HFFc6 (cell line): Measurements from ENCODE around the gene ATF7IP2. TPM values are rescaled to one million over a fixed set of nuclear protein-coding genes. Genes with fewer than 3 reads are reported as not detected.
A peak's percentile ranks its signal among the peaks of the same experiment; 100 is the strongest.
"Not testable (repeated sequence)": the region's sequence is repeated elsewhere in the genome, so short reads cannot be mapped to it uniquely, and the experiment has no call there.

ENCODE experiments used
- DNase-seq: peaks from one replicate; pipeline ENCODE4 v3.0.0-alpha.2; 2018
- H3K27ac Mint-ChIP-seq: 2 replicates; pipeline ENCODE4 v1.8.0; 2020; ENCODE audit warnings: mild to moderate bottlenecking, mixed read lengths
- H3K27me3 Mint-ChIP-seq: 2 replicates; pipeline ENCODE4 v1.8.0; 2021; ENCODE audit warnings: mild to moderate bottlenecking, moderate library complexity, mixed read lengths; ENCODE audit not compliant: insufficient read depth
- H3K36me3 Mint-ChIP-seq: 2 replicates; pipeline ENCODE4 v1.8.0; 2021; ENCODE audit warnings: low read depth, mixed read lengths
- H3K4me1 Mint-ChIP-seq: 2 replicates; pipeline ENCODE4 v1.8.0; 2020; ENCODE audit warnings: low read depth, mixed read lengths
- H3K4me3 Mint-ChIP-seq: 2 replicates; pipeline ENCODE4 v1.8.0; 2020; ENCODE audit warnings: mild to moderate bottlenecking, moderate library complexity, mixed read lengths
- H3K9me3 Mint-ChIP-seq: 2 replicates; pipeline ENCODE4 v1.8.0; 2020; ENCODE audit warnings: mild to moderate bottlenecking, mixed read lengths
- long read RNA-seq: library from polyadenylated mRNA; unstranded; transcript quantifications from one replicate; pipeline ENCODE4 v2.0.0, GENCODE V29; 2019
- total RNA-seq, 6 experiments: library from RNA; stranded (reverse); fragmentation: NEBNext Ultra II Directional; extraction: Animal tissue kit (Norgen Biotek cat#: 25700); gene quantifications; 2 replicates in 1 of 6; 3 replicates in 5 of 6; pipeline ENCODE4 v1.2.3, GENCODE V29; 2021
- TF ChIP-seq, protein P1 (sequence below): fragments of 200-600 bp; sonication (generic); IDR thresholded peaks from 2 replicates; pipeline ENCODE4 v1.5.0; 2021; ENCODE audit warnings: antibody characterized with exemption, mild to moderate bottlenecking

ATF7IP2 gene
- 1 to 10 TPM in 1 of 6 experiments, under 1 TPM in 3, not detected in 2; 0.22 to 1.2 (median 0.62) TPM for total RNA-seq
- long read RNA-seq = 0 reads

DNA sequence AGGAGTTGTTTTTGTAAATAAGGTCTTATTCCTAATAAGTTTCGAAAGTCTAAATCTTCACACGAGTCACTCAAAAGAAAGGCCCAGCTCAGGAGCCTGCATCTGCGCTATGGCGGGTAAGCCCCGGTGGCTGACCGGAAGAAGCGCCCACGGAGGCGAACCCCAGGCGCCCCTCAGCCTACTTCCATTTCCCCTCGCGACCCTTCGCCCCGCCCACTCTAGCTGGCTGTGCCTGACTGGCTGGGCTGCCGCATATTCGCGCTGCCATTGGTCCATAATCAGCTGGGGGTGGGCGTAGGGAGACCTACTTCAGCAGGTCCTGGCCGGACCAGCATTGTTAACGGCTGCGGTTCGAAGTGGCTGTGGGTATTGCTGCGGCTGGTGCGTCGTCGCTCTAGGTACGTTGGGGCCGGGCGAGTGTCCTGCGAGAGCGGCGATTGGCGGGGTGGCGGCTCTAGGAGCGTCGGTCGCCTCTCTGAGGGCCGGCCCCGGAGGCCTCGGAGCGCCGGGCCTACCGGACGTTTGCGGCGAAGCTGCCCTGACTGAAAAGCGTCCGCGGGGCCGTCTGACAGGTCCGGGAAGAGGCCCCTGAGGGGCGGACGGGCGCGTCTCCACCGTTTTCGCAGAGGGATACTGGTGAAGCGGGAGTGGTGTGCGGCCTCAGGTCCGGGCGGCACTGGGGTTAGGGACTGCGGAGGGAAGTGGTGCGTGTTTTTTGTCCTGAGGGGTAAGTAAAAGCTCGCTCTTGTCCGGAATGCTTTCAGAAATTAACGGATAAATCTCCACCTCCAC is at the start of gene ATF7IP2:
Gene ATF7IP2, plus strand, starts transcription at position 337 of the 792 bp plus-strand sequence. CDS start 44,560 bp downstream, outside the sequence.
- no peaks in the 10 kb centered on the region for H3K36me3 Mint-ChIP-seq
- H3K27me3 Mint-ChIP-seq = peaks cover 2% of the 10 kb centered on the region
- H3K9me3 Mint-ChIP-seq = peaks cover 12% of the 10 kb centered on the region
- H3K4me3 Mint-ChIP-seq = peak within 1 kb of the TSS; percentile 85
- TF ChIP-seq, protein P1, sequence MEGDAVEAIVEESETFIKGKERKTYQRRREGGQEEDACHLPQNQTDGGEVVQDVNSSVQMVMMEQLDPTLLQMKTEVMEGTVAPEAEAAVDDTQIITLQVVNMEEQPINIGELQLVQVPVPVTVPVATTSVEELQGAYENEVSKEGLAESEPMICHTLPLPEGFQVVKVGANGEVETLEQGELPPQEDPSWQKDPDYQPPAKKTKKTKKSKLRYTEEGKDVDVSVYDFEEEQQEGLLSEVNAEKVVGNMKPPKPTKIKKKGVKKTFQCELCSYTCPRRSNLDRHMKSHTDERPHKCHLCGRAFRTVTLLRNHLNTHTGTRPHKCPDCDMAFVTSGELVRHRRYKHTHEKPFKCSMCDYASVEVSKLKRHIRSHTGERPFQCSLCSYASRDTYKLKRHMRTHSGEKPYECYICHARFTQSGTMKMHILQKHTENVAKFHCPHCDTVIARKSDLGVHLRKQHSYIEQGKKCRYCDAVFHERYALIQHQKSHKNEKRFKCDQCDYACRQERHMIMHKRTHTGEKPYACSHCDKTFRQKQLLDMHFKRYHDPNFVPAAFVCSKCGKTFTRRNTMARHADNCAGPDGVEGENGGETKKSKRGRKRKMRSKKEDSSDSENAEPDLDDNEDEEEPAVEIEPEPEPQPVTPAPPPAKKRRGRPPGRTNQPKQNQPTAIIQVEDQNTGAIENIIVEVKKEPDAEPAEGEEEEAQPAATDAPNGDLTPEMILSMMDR = no peak
- peak within 1 kb of the TSS; percentile 75; the same call in 1 of the 2 replicates for H3K27ac Mint-ChIP-seq
- DNase-seq = peak; percentile 65
- no peaks in the 10 kb centered on the region for H3K4me1 Mint-ChIP-seq

DNA sequence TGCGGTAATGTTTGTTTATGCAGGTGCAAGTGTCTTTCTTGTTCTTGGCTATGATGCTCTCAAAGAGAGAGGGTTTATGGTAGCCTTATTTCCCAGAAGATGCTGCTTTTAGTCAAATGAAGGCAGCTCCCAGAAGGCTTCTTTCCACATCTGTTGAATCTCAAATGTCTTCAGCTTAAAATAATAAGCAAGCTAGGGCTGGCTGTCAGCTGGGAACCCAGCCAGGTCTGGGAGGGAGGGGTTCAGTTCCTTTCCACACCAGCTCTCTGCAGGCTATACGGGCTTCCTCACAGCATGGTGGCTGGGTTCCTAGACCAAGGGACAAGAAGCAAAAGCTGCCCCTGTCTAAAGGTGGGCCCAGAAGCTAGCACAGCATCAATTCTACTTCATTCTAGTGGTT is 47.4 kb upstream of the ATF7IP2 start:
- Mint-ChIP-seq H3K27me3 (no peaks in the 10 kb centered on the region; the same call in 1 of the 2 replicates), H3K36me3 (no peaks in the 10 kb centered on the region), H3K4me1 (no peaks in the 10 kb centered on the region), H3K27ac (no peak overlapping the region), H3K4me3 (no peak overlapping the region), H3K9me3 (peaks cover 67% of the 10 kb centered on the region)
- DNase-seq = no peak
- TF ChIP-seq, protein P1 = no peak

DNA sequence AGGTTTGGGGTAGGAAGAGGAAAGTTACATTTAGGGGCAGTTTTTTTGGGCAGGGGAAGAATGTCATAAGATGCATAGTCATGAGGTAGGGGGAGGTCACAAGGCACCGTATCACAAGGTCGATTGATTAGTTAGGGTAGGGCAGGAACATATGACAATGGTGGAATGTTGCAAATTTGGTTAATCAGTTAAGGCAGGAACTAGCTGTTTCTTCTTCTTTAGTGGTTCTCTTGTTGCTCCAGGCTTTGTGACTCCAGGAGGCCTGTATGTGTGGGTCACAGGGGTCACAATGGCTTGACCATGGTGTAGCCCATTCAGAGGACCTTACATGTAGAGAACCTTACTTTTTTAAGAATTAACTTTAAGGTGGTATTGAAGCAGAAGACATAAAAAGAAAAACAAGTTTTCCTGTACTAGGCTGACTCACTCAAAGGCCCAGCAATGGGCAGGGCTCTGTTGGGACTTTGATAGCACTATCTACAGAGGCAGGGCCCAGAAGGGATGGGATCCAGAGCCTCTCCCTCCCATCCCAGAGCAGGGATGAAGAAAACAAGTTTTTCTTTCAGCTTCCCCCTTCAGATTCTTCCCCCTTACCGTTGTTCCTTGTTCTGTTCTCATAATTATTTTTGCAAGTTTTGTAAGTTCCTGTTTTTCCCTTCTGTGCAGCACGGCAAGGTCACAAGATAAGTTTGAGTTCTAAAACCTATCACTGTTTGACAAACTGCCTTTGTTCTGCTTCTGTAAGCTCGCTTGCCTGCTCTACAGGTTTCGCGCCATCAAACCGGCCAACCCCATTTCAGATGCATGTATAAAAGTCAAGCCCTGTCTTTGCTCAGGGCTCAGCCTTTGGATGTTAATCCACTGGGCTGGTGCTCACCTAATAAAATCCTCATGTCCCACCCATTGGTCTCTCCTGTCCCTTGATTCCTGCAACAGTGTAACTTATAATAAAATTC is 45.8 kb upstream of the ATF7IP2 start:
- H3K27ac Mint-ChIP-seq = no peak overlapping the region

DNA sequence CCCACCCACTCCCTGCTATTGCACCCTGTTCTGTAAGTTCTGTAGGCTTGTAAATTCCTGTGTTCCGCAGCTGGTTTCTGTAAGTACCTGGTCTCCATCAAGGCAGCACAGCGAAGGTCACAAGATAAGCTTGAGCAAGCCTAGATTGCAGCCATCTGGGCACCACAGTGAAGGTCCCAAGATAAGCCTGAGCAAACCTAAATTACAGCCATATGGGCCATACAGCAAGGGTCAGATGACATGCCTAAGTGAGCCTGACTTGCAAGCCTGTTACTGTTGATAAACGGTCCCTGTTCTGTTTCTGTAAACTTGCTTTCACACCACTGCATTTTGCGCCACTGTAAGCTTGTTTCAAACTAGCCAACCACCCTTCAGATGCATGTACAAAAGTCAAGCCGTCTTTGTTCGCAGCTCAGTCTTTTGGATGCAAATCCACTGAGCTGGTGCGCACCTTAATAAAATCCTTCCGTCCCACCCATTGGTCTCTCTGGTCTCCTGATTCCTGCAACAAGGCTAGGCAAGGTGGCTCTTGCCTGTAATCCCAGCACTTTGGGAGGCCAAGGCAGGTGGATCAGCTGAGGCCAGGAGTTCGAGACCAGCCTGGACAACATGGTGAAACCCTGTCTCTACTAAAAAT is 42.6 kb upstream of the ATF7IP2 start:
- H3K4me3 Mint-ChIP-seq = no peak overlapping the region
- DNase-seq = no peak
- no peaks in the 10 kb centered on the region for H3K27me3 Mint-ChIP-seq
- no peak overlapping the region for H3K27ac Mint-ChIP-seq
- H3K9me3 Mint-ChIP-seq = peaks cover 64% of the 10 kb centered on the region
- TF ChIP-seq, protein P1 = no peak
- H3K36me3 Mint-ChIP-seq = no peaks in the 10 kb centered on the region; the same call in 1 of the 2 replicates
- H3K4me1 Mint-ChIP-seq = no peaks in the 10 kb centered on the region

More for the DNA sequence above, 45.8 kb upstream of the ATF7IP2 start:
- no peak for DNase-seq
- Mint-ChIP-seq H3K36me3 (no peaks in the 10 kb centered on the region; the same call in 1 of the 2 replicates), H3K4me1 (no peaks in the 10 kb centered on the region), H3K27me3 (no peaks in the 10 kb centered on the region; the same call in 1 of the 2 replicates), H3K4me3 (no peak overlapping the region), H3K9me3 (peaks cover 66% of the 10 kb centered on the region)
- TF ChIP-seq, protein P1 = no peak

- not testable (repeated sequence) for H3K4me1 Mint-ChIP-seq, H3K4me3 Mint-ChIP-seq, DNase-seq, H3K36me3 Mint-ChIP-seq, H3K27me3 Mint-ChIP-seq, H3K27ac Mint-ChIP-seq
- H3K9me3 Mint-ChIP-seq = peaks cover 61% of the 10 kb centered on the region
Measured at GRCh38 chr16:10344699-10345098, 41.2 kb upstream of the ATF7IP2 start.
